ENCODE results near the gene RGS17.

Gene RGS17

GRCh38 chr6:153104220-153104619 is 26.9 kb downstream of the RGS17 start (continued):
- TF ChIP-seq ZNF600 (tag by site-specific recombination; IDR thresholded peaks at IDR 0.05) (no peak), ZBTB11 (tag by site-specific recombination; conservative IDR thresholded peaks at IDR 0.05; ENCODE audit: low read depth) (no peak), TCF7L2 (IDR thresholded peaks at IDR 0.05; ENCODE audit: borderline replicate concordance, low read depth, low read length) (no peak), ZNF777 (tag by site-specific recombination; IDR thresholded peaks at IDR 0.05; ENCODE audit: borderline replicate concordance) (no peak), ZNF248 (tag by site-specific recombination; IDR thresholded peaks at IDR 0.05) (no peak), ZNF621 (tag by site-specific recombination; IDR thresholded peaks at IDR 0.05) (no peak), ZNF335 (tag by site-specific recombination; conservative IDR thresholded peaks at IDR 0.05) (no peak)

GRCh38 chr6:153103319-153103655 is 27.8 kb downstream of the RGS17 start:
- Histone ChIP-seq H3K36me3 (ENCODE audit: control insufficient read depth in 2 of 2, insufficient read depth in 1 of 2, low read length in 2 of 2) (no peaks in the 10 kb centered on the region), H3K4me1 (ENCODE audit: control insufficient read depth, insufficient read depth, low read length) (no peaks in the 10 kb centered on the region), H3K4me3 (ENCODE audit: low read depth, low read length) (no peak overlapping the region), H3K9me3 (ENCODE audit: control insufficient read depth, insufficient read depth, low read depth, low read length) (no peaks in the 10 kb centered on the region), H3K27ac (ENCODE audit: extremely low read depth, low read depth, low read length) (no peak overlapping the region)
- no peak for TF ChIP-seq ZNF473 (tag by site-specific recombination; IDR thresholded peaks at IDR 0.05)
- TF ChIP-seq ZNF596 (tag by site-specific recombination; IDR thresholded peaks at IDR 0.05) = no peak
- no peak for TF ChIP-seq ZNF677 (tag by site-specific recombination; IDR thresholded peaks at IDR 0.05)
- no peak for TF ChIP-seq ZNF501 (tag by site-specific recombination; IDR thresholded peaks at IDR 0.05)
- no peak for TF ChIP-seq ZNF37A (tag by site-specific recombination; IDR thresholded peaks at IDR 0.05)
- no peak for TF ChIP-seq ZNF692 (tag by site-specific recombination; IDR thresholded peaks at IDR 0.05)
- TF ChIP-seq INSM2 (tag by site-specific recombination; IDR thresholded peaks at IDR 0.05) = no peak
- TF ChIP-seq ZSCAN16 (tag by site-specific recombination; IDR thresholded peaks at IDR 0.05) = no peak
- no peak for TF ChIP-seq ZNF837 (tag by site-specific recombination; IDR thresholded peaks at IDR 0.05)
- TF ChIP-seq ZNF114 (tag by site-specific recombination; IDR thresholded peaks at IDR 0.05) = no peak
- TF ChIP-seq ZNF239 (tag by site-specific recombination; IDR thresholded peaks at IDR 0.05) = no peak
- no peak for TF ChIP-seq HOXD13 (CRISPR knock-in tag; IDR thresholded peaks at IDR 0.05; ENCODE audit: borderline replicate concordance)
- no peak for TF ChIP-seq PRDM6 (tag by site-specific recombination; IDR thresholded peaks at IDR 0.05)
- no peak for TF ChIP-seq GLIS1 (tag by site-specific recombination; IDR thresholded peaks at IDR 0.05)
- POLR2A ChIA-PET = no interaction called here
- CTCF ChIA-PET = no interaction called here
